Ovary (tissue), 9 donors: ENCODE results near the gene ZMIZ1. TPM values are rescaled to one million over a fixed set of nuclear protein-coding genes. Genes with fewer than 3 reads are reported as not detected.

Experiments
- DNase-seq, 5 donors: peaks; one replicate each; pipeline ENCODE4 v3.0.0-alpha.2; 2019 to 2020
- H3K27ac ChIP-seq, 2 donors: fragments of 200-600 bp; one replicate each; pipeline versions ENCODE4 v1.5.1 to v1.8.0; 2019 to 2022
- H3K27me3 ChIP-seq: fragments of 200-600 bp; one replicate; pipeline ENCODE4 v1.8.0; 2022
- H3K36me3 ChIP-seq: fragments of 200-600 bp; sonication (generic); one replicate; pipeline ENCODE4 v1.5.1; 2019
- H3K4me1 ChIP-seq: one replicate; pipeline ENCODE4 v1.8.1; 2013; ENCODE audit warnings: mild to moderate bottlenecking, moderate library complexity; ENCODE audit not compliant: insufficient read depth
- H3K4me3 ChIP-seq: fragments of 200-600 bp; sonication (generic); one replicate; pipeline ENCODE4 v1.5.1; 2017
- H3K9me3 ChIP-seq, 2 donors: fragments of 200-600 bp in 1 of 2; sonication (generic) in 1 of 2; one replicate each; pipeline versions ENCODE4 v1.5.1 to v1.8.1; 2013 to 2019; ENCODE audit warnings: mild to moderate bottlenecking in 1 of 2, moderate library complexity in 1 of 2
- EP300 ChIP-seq: sonication (generic); formaldehyde crosslinking; IDR thresholded peaks from one replicate; pipeline ENCODE4 v1.6.1; 2017; ENCODE audit warnings: antibody characterized with exemption
- POLR2A ChIP-seq: fragments of 450-650 bp; IDR thresholded peaks from one replicate; pipeline ENCODE4 v1.6.1; 2017; ENCODE audit warnings: antibody characterized with exemption, mild to moderate bottlenecking, moderate library complexity
- WGBS, 3 donors: extraction: QIAGEN DNeasy Blood & Tissue Kit in 1 of 3; methylation state at CpG; one replicate each; pipeline versions ENCODE4 v1.1.5 to v1.1.7; 2013 to 2017; 5-methylcytosine and 5-hydroxymethylcytosine counted together
- intact Hi-C, 4 donors: fragments of 100-400 bp; cut with DNase I; formaldehyde crosslinking; loops; one replicate each; pipeline versions ENCODE4 v1.11.0 to v1.15.1; 2022 to 2023
- polyA plus RNA-seq, 2 donors: library from polyadenylated mRNA; stranded (reverse); fragments of 200-250 nt in 1 of 2; fragments of 350-450 nt in 1 of 2; fragmentation: Illumina TruSeq in 1 of 2; extraction: RNeasy Lipid Tissue Mini Kit (QIAGEN cat#74804) in 1 of 2; gene quantifications; one replicate each; pipeline ENCODE4 v1.2.3, GENCODE V29; 2013 to 2014
- total RNA-seq, 7 donors: library from RNA; depleted of rRNA in 2 of 7; stranded (reverse); fragments of >200 nt in 2 of 7; fragmentation: NEBNext Ultra II Directional in 3 of 7; extraction: Animal tissue kit (Norgen Biotek cat#: 25700) in 3 of 7; gene quantifications; one replicate each; pipeline versions ENCODE4 v1.1.0 to v1.2.4, GENCODE V29; 2016 to 2023
- TF ChIP-seq, protein P1 (sequence below), 3 donors: fragments of 450-650 bp in 2 of 3; fragments of 200-600 bp in 1 of 3; IDR thresholded peaks; one replicate each; pipeline versions ENCODE4 v1.5.1 to v1.8.0; 2016 to 2022; ENCODE audit warnings: antibody characterized with exemption in 3 of 3, mild to moderate bottlenecking in 1 of 3
- donor health status: DM: no; HTN: no; CAD: no; lungs with moderate emphysema.
- donor health status: DM: no; HTN: no; CAD: no.
- donor health status: Bipolar disorder and iron deficiency.
- donor health status: DM: yes; HTN: yes; CAD: no.
- donor health status: DM: no; HTN: no; CAD: no.
- donor health status: DM: yes; HTN: yes; CAD: no.

ZMIZ1 gene
- total and polyA plus RNA-seq, 9 donors = 30.3 to 117 (median 69.1) TPM

DNA sequence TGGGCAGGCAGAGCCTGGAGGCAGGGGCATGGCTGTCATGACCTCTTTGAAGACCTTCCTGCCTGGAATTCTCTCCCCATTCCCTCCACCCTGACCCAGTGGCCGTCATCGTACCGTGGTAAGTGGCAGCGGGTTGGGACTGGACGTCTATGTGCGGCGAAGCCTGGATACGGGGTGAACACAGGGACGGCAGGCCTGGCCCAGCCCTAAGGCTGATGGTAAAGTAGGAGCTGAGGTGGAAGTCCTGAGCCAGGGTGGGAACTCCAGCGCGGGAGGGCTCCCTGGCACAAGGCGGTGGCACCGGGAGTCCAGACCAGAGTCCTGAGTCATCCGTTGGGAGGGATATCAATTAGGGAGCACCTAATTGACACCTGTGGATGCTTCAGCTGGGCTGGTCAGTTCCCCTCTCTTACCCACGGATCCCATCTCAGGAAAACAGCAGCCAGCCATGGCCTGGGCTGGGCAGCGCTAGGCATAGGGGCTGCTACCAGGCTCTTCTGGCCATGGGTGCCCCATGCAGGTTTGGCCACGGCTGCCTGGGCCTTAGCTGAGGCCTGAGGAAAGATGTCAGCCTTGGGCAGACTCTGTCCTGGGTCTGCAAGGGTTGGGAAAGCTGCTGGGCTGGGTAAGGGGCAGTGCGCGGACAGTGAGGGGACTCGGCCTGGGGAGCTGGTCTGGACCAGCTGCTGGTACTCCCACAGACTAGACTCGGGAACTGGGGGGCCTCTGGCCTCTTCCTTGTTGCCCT is 281.8 kb downstream of the ZMIZ1 start:
- Histone ChIP-seq H3K36me3 (no peaks in the 10 kb centered on the region), H3K27ac (no peak overlapping the region), H3K4me3 (no peak overlapping the region), H3K27me3 (no peaks in the 10 kb centered on the region), H3K9me3 (no peaks in the 10 kb centered on the region), H3K4me1 (peaks cover 14% of the 10 kb centered on the region)
- no peak for TF ChIP-seq EP300
- TF ChIP-seq POLR2A = no peak
- TF ChIP-seq, protein P1, sequence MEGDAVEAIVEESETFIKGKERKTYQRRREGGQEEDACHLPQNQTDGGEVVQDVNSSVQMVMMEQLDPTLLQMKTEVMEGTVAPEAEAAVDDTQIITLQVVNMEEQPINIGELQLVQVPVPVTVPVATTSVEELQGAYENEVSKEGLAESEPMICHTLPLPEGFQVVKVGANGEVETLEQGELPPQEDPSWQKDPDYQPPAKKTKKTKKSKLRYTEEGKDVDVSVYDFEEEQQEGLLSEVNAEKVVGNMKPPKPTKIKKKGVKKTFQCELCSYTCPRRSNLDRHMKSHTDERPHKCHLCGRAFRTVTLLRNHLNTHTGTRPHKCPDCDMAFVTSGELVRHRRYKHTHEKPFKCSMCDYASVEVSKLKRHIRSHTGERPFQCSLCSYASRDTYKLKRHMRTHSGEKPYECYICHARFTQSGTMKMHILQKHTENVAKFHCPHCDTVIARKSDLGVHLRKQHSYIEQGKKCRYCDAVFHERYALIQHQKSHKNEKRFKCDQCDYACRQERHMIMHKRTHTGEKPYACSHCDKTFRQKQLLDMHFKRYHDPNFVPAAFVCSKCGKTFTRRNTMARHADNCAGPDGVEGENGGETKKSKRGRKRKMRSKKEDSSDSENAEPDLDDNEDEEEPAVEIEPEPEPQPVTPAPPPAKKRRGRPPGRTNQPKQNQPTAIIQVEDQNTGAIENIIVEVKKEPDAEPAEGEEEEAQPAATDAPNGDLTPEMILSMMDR (IDR thresholded peaks at IDR 0.05) = no peak
- WGBS, 3 donors = 87 to 91% (median 90%) methylated on average over 21 of the region's 21 CpGs
- DNase-seq = no peak
- intact Hi-C loops = no loop called here

DNA sequence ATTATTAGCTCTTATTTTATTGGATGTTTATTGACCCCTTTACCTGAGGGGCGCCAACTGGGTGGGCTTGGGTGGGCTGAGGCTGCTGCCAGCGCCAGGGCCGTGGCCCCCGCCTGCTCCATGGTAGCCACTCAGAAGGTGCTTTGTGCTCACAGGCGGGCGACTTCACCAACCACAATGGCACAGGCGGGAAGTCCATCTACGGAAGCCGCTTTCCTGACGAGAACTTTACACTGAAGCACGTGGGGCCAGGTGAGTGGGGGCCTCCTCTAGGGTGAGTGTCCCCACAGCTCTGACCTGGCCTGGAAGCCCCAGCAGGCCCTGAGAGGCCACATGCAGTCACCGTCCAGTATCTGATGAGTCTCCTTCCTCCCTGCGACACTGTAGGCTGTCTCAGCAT is 282.6 kb downstream of the ZMIZ1 start:
- WGBS, 3 donors = 91 to 96% (median 95%) methylated on average over 13 of the region's 13 CpGs
- Histone ChIP-seq H3K27ac (no peak overlapping the region), H3K4me3 (no peak overlapping the region), H3K4me1 (peaks cover 14% of the 10 kb centered on the region), H3K27me3 (no peaks in the 10 kb centered on the region), H3K36me3 (no peaks in the 10 kb centered on the region), H3K9me3 (no peaks in the 10 kb centered on the region)
- TF ChIP-seq, protein P1 (IDR thresholded peaks at IDR 0.05) = no peak
- TF ChIP-seq EP300 (no peak), POLR2A (no peak)
- intact Hi-C loops = no loop called here
- no peak for DNase-seq

GRCh38 chr10:79352035-79352877 is 283.5 kb downstream of the ZMIZ1 start:
- no peak overlapping the region for H3K27ac ChIP-seq
- no peak for TF ChIP-seq EP300
- no peak for TF ChIP-seq POLR2A
- TF ChIP-seq, protein P1 (IDR thresholded peaks at IDR 0.05) = no peak
- WGBS, 3 donors = 90 to 97% (median 96%) methylated on average over 11 of the region's 11 CpGs
- intact Hi-C loops = no loop called here
- no peak overlapping the region for H3K4me3 ChIP-seq
- H3K27me3 ChIP-seq = no peaks in the 10 kb centered on the region
- H3K4me1 ChIP-seq = peaks cover 12% of the 10 kb centered on the region
- DNase-seq = no peak
- H3K9me3 ChIP-seq = no peaks in the 10 kb centered on the region
- H3K36me3 ChIP-seq = no peaks in the 10 kb centered on the region

- Histone ChIP-seq H3K9me3 (no peaks in the 10 kb centered on the region), H3K27me3 (no peaks in the 10 kb centered on the region), H3K4me3 (no peak overlapping the region), H3K4me1 (peaks cover 12% of the 10 kb centered on the region), H3K27ac (no peak overlapping the region), H3K36me3 (no peaks in the 10 kb centered on the region)
- intact Hi-C loops = no loop called here
- DNase-seq = no peak
- WGBS, 3 donors = 88 to 93% (median 90%) methylated on average over 8 of the region's 8 CpGs
- no peak for TF ChIP-seq POLR2A
- TF ChIP-seq, protein P1 (IDR thresholded peaks at IDR 0.05) = no peak
- TF ChIP-seq EP300 = no peak
These were observed 284.2 kb downstream of the ZMIZ1 start for GRCh38 chr10:79353000-79353406.
